Measurements from ENCODE around the gene PLLP. TPM values are rescaled to one million over a fixed set of nuclear protein-coding genes. Genes with fewer than 3 reads are reported as not detected.

PLLP gene, protein sequence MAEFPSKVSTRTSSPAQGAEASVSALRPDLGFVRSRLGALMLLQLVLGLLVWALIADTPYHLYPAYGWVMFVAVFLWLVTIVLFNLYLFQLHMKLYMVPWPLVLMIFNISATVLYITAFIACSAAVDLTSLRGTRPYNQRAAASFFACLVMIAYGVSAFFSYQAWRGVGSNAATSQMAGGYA
- not detected in 2 replicates for total RNA-seq

DNA sequence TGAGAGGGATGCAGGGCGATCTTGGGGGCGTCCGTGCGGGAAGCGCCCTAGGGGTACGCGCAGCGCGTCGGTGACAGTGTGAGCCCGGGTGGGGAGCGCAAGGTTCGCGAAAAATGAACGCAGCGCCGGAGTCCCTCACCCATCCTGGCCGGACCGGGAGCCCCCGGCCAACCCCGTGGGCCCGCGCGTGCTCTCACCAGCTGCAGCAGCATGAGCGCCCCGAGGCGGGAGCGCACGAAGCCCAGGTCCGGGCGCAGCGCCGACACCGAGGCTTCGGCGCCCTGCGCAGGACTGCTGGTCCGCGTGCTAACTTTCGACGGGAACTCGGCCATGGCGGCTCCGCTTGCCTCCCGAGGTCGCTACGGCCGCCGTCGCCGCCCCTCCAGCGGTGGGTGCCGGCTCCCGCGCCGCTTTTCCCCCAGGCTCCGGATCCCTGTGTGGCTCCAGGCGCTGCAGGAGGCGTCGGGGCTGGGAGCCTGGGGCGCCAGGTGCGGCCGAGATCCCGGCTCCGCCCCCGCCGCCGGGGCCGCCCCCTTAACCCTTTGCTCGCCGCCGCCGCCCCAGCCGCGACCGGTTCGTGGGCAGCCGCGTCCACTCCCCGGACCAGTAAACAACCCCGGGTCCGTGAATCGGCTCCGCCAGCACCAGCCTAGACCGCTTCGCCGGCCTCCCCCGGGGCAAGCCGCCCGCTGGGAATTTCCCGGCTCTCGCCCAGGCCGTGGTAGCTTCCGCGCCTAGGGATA is at the start of gene PLLP:
Gene PLLP, minus strand, starts transcription at position 464 of the 743 bp plus-strand sequence. Its CDS starts 132 bp downstream, at position 332.

GRCh38 chr16:57244767-57245471 is 39.6 kb downstream of the PLLP start, which contains the start of gene ARL2BP:
Gene ARL2BP (plus strand): TSS chr16:57245259. CDS start chr16:57245368, 109 bp downstream.

Other genes with a start within 250 kb of the PLLP start
- gene CPNE2, start 192.1 kb downstream of the PLLP start, total RNA-seq: 16.0 and 26.2 TPM in 2 replicates
- 26.7 and 27.1 TPM in 2 replicates for gene PSME3IP1, start 98.6 kb downstream of the PLLP start, total RNA-seq
- 23.8 and 26.1 TPM in 2 replicates for gene RSPRY1, start 98.3 kb downstream of the PLLP start, total RNA-seq
- 82.6 and 83.4 TPM in 2 replicates for gene ARL2BP, start 39.4 kb downstream of the PLLP start, total RNA-seq
- gene CCL22, start 74.1 kb upstream of the PLLP start, total RNA-seq: not detected in 2 replicates
- gene CX3CL1, start 87.8 kb upstream of the PLLP start, total RNA-seq: 0.18 and 1.5 TPM in 2 replicates
- gene CCL17, start 120.1 kb upstream of the PLLP start, total RNA-seq: not detected in 2 replicates
- gene CIAPIN1, start 162.7 kb upstream of the PLLP start, total RNA-seq: 26.7 and 34.2 TPM in 2 replicates
- 31.8 and 35.8 TPM in 2 replicates for gene COQ9, start 162.8 kb upstream of the PLLP start, total RNA-seq
- 84.3 and 94.4 TPM in 2 replicates for gene POLR2C, start 178.0 kb upstream of the PLLP start, total RNA-seq
- 41.7 and 51.4 TPM in 2 replicates for gene DOK4, start 201.8 kb upstream of the PLLP start, total RNA-seq

Data from cardiac atrium fibroblast (primary cell).